Skin epidermis (tissue), 12 donors: ENCODE results near the gene HS6ST1.
A peak's percentile ranks its signal among the peaks of the same experiment; 100 is the strongest.

Source experiments
- H3K27ac ChIP-seq, 21 experiments: fragments of 200-600 bp; sonication (generic) in 11 of 21; one replicate each; pipeline ENCODE4 v1.5.0; 2020; ENCODE audit warnings: mild to moderate bottlenecking in 3 of 21, inconsistent platforms in 2 of 21, moderate library complexity in 2 of 21
- H3K4me3 ChIP-seq, 7 experiments: fragments of 200-600 bp; sonication (generic) in 2 of 7; one replicate each; pipeline ENCODE4 v1.5.0; 2020; ENCODE audit warnings: inconsistent platforms in 2 of 7, mild to moderate bottlenecking in 2 of 7, moderate library complexity in 1 of 7

Gene HS6ST1

GRCh38 chr2:128287780-128288735 is 30.6 kb downstream of the HS6ST1 start:
- no peak overlapping the region for H3K4me3 ChIP-seq
- no peak overlapping the region for H3K27ac ChIP-seq

- no peak overlapping the region for H3K4me3 ChIP-seq
- no peak overlapping the region for H3K27ac ChIP-seq
These were observed 31.5 kb downstream of the HS6ST1 start for GRCh38 chr2:128286905-128287779.

- Histone ChIP-seq H3K4me3 (no peak overlapping the region), H3K27ac (no peak overlapping the region)
These were observed 32.5 kb downstream of the HS6ST1 start for GRCh38 chr2:128286011-128286721.

GRCh38 chr2:128285329-128285931 is 33.2 kb downstream of the HS6ST1 start:
- Histone ChIP-seq H3K4me3 (no peak overlapping the region), H3K27ac (peak overlapping the region in 1 of 21 experiments; percentile 16)

- Histone ChIP-seq H3K4me3 (no peak overlapping the region), H3K27ac (no peak overlapping the region)
These were observed 33.8 kb downstream of the HS6ST1 start for GRCh38 chr2:128284841-128285240.

GRCh38 chr2:128284037-128284441 is 34.6 kb downstream of the HS6ST1 start:
- Histone ChIP-seq H3K4me3 (no peak overlapping the region), H3K27ac (no peak overlapping the region)

GRCh38 chr2:128282976-128283810 is 35.5 kb downstream of the HS6ST1 start:
- Histone ChIP-seq H3K27ac (peak overlapping the region in 5 of 21 experiments; percentile 26 to 51 (median 28)), H3K4me3 (no peak overlapping the region)

- H3K27ac ChIP-seq: peak overlapping the region in 5 of 21 experiments; percentile 26 to 51 (median 28)
- no peak overlapping the region for H3K4me3 ChIP-seq
These were observed 36.3 kb downstream of the HS6ST1 start for GRCh38 chr2:128282246-128282975.

GRCh38 chr2:128281852-128282245 is 36.8 kb downstream of the HS6ST1 start:
- H3K27ac ChIP-seq: peak overlapping the region in 1 of 21 experiments; percentile 43
- H3K4me3 ChIP-seq: no peak overlapping the region

- Histone ChIP-seq H3K27ac (peak overlapping the region in 8 of 21 experiments; percentile 2 to 61 (median 28)), H3K4me3 (no peak overlapping the region)
These were observed 37.8 kb downstream of the HS6ST1 start for GRCh38 chr2:128280901-128281321.

- Histone ChIP-seq H3K4me3 (no peak overlapping the region), H3K27ac (peak overlapping the region in 11 of 21 experiments; percentile 2 to 61 (median 24))
These were observed 38.4 kb downstream of the HS6ST1 start for GRCh38 chr2:128280158-128280871.

- peak overlapping the region in 5 of 21 experiments; percentile 7 to 61 (median 41) for H3K27ac ChIP-seq
- H3K4me3 ChIP-seq: no peak overlapping the region
These were observed 38.9 kb downstream of the HS6ST1 start for GRCh38 chr2:128279786-128280157.

- no peak overlapping the region for H3K27ac ChIP-seq
- no peak overlapping the region for H3K4me3 ChIP-seq
These were observed 39.7 kb downstream of the HS6ST1 start for GRCh38 chr2:128279009-128279408.

GRCh38 chr2:128277961-128278681 is 40.5 kb downstream of the HS6ST1 start:
- Histone ChIP-seq H3K27ac (no peak overlapping the region), H3K4me3 (no peak overlapping the region)

- Histone ChIP-seq H3K27ac (no peak overlapping the region), H3K4me3 (no peak overlapping the region)
These were observed 41.6 kb downstream of the HS6ST1 start for GRCh38 chr2:128276878-128277675.
